CD4-positive, alpha-beta T cell (primary cell): ENCODE results near the gene UBXN7. TPM values are rescaled to one million over a fixed set of nuclear protein-coding genes. Genes with fewer than 3 reads are reported as not detected.
A peak's percentile ranks its signal among the peaks of the same experiment; 100 is the strongest.
"Not testable (repeated sequence)": the region's sequence is repeated elsewhere in the genome, so short reads cannot be mapped to it uniquely, and the experiment has no call there.

Experiments
- ATAC-seq: fragments of 200-7000 bp; cut with Tn5 transposase; one replicate; pipeline ENCODE4 v1.10.0; 2022; ENCODE audit warnings: mild to moderate bottlenecking; ENCODE audit not compliant: poor library complexity
- CTCF ChIA-PET: fragments of 350-600 bp; sonication (Branson Sonifier 250); formaldehyde crosslinking; loops from one replicate; lab custom pipeline; 2021; ENCODE audit warnings: antibody characterized with exemption, inconsistent platforms; lab: Charles Lee
- POLR2A ChIA-PET: fragments of 350-600 bp; sonication (Branson Sonifier 250); formaldehyde crosslinking; loops from one replicate; lab custom pipeline; 2021; ENCODE audit warnings: antibody characterized with exemption, inconsistent platforms; lab: Charles Lee
- DNase-seq, 14 experiments: peaks; one replicate each; pipeline ENCODE4 v3.0.0-alpha.2; 2013 to 2020; ENCODE audit warnings: mixed read lengths in 2 of 14
- H3K27ac ChIP-seq, 2 donors: one replicate each; pipeline versions ENCODE4 v1.5.1 to v1.7.0; 2013; ENCODE audit warnings: low read length in 2 of 2, low read depth in 1 of 2, mild to moderate bottlenecking in 1 of 2
- H3K27me3 ChIP-seq, 2 experiments: 1 replicate in 1 of 2; 2 replicates in 1 of 2; pipeline versions ENCODE4 v1.6.1 to v1.7.0; 2013; ENCODE audit warnings: low read length in 2 of 2, control low read depth in 1 of 2, mild to moderate bottlenecking in 1 of 2, moderate library complexity in 1 of 2; ENCODE audit not compliant: insufficient read depth in 2 of 2, control insufficient read depth in 1 of 2
- H3K36me3 ChIP-seq: one replicate; pipeline ENCODE4 v1.6.1; 2013; ENCODE audit warnings: low read length, control low read depth; ENCODE audit not compliant: insufficient read depth
- H3K4me1 ChIP-seq: one replicate; pipeline ENCODE4 v1.6.1; 2013; ENCODE audit warnings: low read length, control low read depth; ENCODE audit not compliant: insufficient read depth
- H3K4me3 ChIP-seq: one replicate; pipeline ENCODE4 v1.5.1; 2013; ENCODE audit warnings: mild to moderate bottlenecking, low read length, moderate library complexity
- H3K9me3 ChIP-seq, 2 experiments: 1 replicate in 1 of 2; 2 replicates in 1 of 2; pipeline versions ENCODE4 v1.6.1 to v1.7.0; 2013; ENCODE audit warnings: low read length in 2 of 2, mild to moderate bottlenecking in 2 of 2, control low read depth in 1 of 2, moderate library complexity in 1 of 2; ENCODE audit not compliant: control insufficient read depth in 1 of 2, insufficient read depth in 1 of 2
- H3K27ac Mint-ChIP-seq: one replicate; pipeline ENCODE4 v1.8.0; 2020; ENCODE audit warnings: mixed read lengths
- H3K27me3 Mint-ChIP-seq: one replicate; pipeline ENCODE4 v1.8.0; 2021; ENCODE audit warnings: mixed read lengths
- H3K36me3 Mint-ChIP-seq: one replicate; pipeline ENCODE4 v1.8.0; 2021; ENCODE audit warnings: low read depth, mixed read lengths
- H3K4me1 Mint-ChIP-seq: one replicate; pipeline ENCODE4 v1.8.0; 2021; ENCODE audit warnings: low read depth, mixed read lengths
- H3K4me3 Mint-ChIP-seq: one replicate; pipeline ENCODE4 v1.8.0; 2020; ENCODE audit warnings: mild to moderate bottlenecking, mixed read lengths
- H3K9me3 Mint-ChIP-seq: one replicate; pipeline ENCODE4 v1.8.0; 2020; ENCODE audit warnings: mixed read lengths
- CTCF ChIP-seq: fragments of 200-600 bp; IDR thresholded peaks from one replicate; pipeline ENCODE4 v1.8.0; 2022; ENCODE audit warnings: antibody characterized with exemption, mild to moderate bottlenecking
- intact Hi-C, 2 experiments: fragments of 100-400 bp; cut with DNase I in 1 of 2; cut with micrococcal nuclease in 1 of 2; formaldehyde crosslinking; loops; one replicate each; pipeline versions ENCODE4 v1.15.1 to v1.9.0; 2023 to 2025; cut with DNase I, micrococcal nuclease
- total RNA-seq, 174 experiments: library from RNA in 2 of 174; stranded (reverse) in 2 of 174; gene quantifications; one replicate each; pipeline ENCODE4 v1.2.3 and lab custom pipeline; 2021 to 2026

The UBXN7 gene
- total RNA-seq, 2 experiments from 2014 or later: 75.3 to 83.6 TPM

GRCh38 chr3:196317687-196318467 lies 114.3 kb downstream of the UBXN7 start, which contains the start of gene DYNLT2B:
DYNLT2B (minus strand) TSS chr3:196318240; CDS start chr3:196318152, 88 bp downstream.
- no peak for TF ChIP-seq CTCF
- DNase-seq: peak; percentile 67 to 96 (median 83)
- Histone ChIP-seq H3K27me3 (no peaks in the 10 kb centered on the region), H3K36me3 (no peaks in the 10 kb centered on the region), H3K9me3 (no peaks in the 10 kb centered on the region), H3K4me3 (peak within 1 kb of the TSS; percentile 82), H3K4me1 (peaks cover 20% of the 10 kb centered on the region), H3K27ac (peak within 1 kb of the TSS; percentile 83 to 91)
- ChIA-PET POLR2A (interaction anchor here (0.6 to 2.5 kb wide), 19 partner anchors 10 to 685 kb away, joined by 3 to 20 read pairs (median 4); partner anchors contain the start of genes FBXO45, NCBP2, PAK2 and RNF168), CTCF (interaction anchor here (1.0 to 1.5 kb wide), 3 partner anchors 23 to 211 kb away, joined by 3 to 6 read pairs (median 5); no protein-coding TSS in a partner anchor)
- Mint-ChIP-seq H3K4me3 (peak within 1 kb of the TSS; percentile 97), H3K4me1 (peaks cover 5% of the 10 kb centered on the region), H3K36me3 (peaks cover 6% of the 10 kb centered on the region), H3K27me3 (no peaks in the 10 kb centered on the region), H3K9me3 (no peaks in the 10 kb centered on the region), H3K27ac (peak within 1 kb of the TSS; percentile 96)
- intact Hi-C loops: loop anchor here in 1 of 2 experiments (5.0 kb wide), 1 partner anchor 36 kb away; no protein-coding TSS in a partner anchor
- peak; percentile 89 for ATAC-seq

GRCh38 chr3:196316799-196317686 lies 115.2 kb downstream of the UBXN7 start:
- ChIA-PET POLR2A (interaction anchor here (0.7 to 2.5 kb wide), 15 partner anchors 9 to 686 kb away, joined by 3 to 20 read pairs (median 4); partner anchors contain the start of genes FBXO45, NCBP2, PAK2 and RNF168), CTCF (interaction anchor here (1.0 to 1.5 kb wide), 3 partner anchors 24 to 212 kb away, joined by 3 to 6 read pairs (median 5); no protein-coding TSS in a partner anchor)
- Mint-ChIP-seq H3K4me3 (peak overlapping the region; percentile 97), H3K27ac (peak overlapping the region; percentile 96)
- H3K27me3 Mint-ChIP-seq, H3K36me3 Mint-ChIP-seq, H3K4me1 Mint-ChIP-seq, H3K27me3 ChIP-seq, H3K9me3 ChIP-seq, H3K9me3 Mint-ChIP-seq, H3K36me3 ChIP-seq: not testable (repeated sequence)
- Histone ChIP-seq H3K4me3 (peak overlapping the region; percentile 82), H3K4me1 (peaks cover 20% of the 10 kb centered on the region), H3K27ac (peak overlapping the region; percentile 83 to 91)
- intact Hi-C loops: loop anchor here in 1 of 2 experiments (5.0 kb wide), 1 partner anchor 35 kb away; no protein-coding TSS in a partner anchor
- peak in 1 of 14 experiments; percentile 9 for DNase-seq
- peak; percentile 1 for ATAC-seq

GRCh38 chr3:196315821-196316220 lies 116.4 kb downstream of the UBXN7 start:
- CTCF ChIA-PET: no interaction called here
- no peak overlapping the region for H3K27ac ChIP-seq
- no peaks in the 10 kb centered on the region for H3K36me3 ChIP-seq
- intact Hi-C loops: loop anchor here in 1 of 2 experiments (5.0 kb wide), 1 partner anchor 34 kb away; no protein-coding TSS in a partner anchor
- POLR2A ChIA-PET: no interaction called here
- TF ChIP-seq CTCF: no peak
- H3K27ac Mint-ChIP-seq: peak overlapping the region; percentile 24
- no peaks in the 10 kb centered on the region for H3K9me3 Mint-ChIP-seq
- H3K4me1 ChIP-seq: peaks cover 20% of the 10 kb centered on the region
- H3K27me3 Mint-ChIP-seq: no peaks in the 10 kb centered on the region
- ATAC-seq (no peak), DNase-seq (no peak)
- no peaks in the 10 kb centered on the region for H3K27me3 ChIP-seq
- peaks cover 6% of the 10 kb centered on the region for H3K36me3 Mint-ChIP-seq
- no peaks in the 10 kb centered on the region for H3K9me3 ChIP-seq
- H3K4me3 Mint-ChIP-seq: peak overlapping the region; percentile 65
- no peak overlapping the region for H3K4me3 ChIP-seq
- H3K4me1 Mint-ChIP-seq: peaks cover 5% of the 10 kb centered on the region
